ENCODE results near the gene MYH9. TPM values are rescaled to one million over a fixed set of nuclear protein-coding genes. Genes with fewer than 3 reads are reported as not detected.

Gene MYH9
- total RNA-seq, 1 experiment from 2014 or later = 788 TPM

DNA sequence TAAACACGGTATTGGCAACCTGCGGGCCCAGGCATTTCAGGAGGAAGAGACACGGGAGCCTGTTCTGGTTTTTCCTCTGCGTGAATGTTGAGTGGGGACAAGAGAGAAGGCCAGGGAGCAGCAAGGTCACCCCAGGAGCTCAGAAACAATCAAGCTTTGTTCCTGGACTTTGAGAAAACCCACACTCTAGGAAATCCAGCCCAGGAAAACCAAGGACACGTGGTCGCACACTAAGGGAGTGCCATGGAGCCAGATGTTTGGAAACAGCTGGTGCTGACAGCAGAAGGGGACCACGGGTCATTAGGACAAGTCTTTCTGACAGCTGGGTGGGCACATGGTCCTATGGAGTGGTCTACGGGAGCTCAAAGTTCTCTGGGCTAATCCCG is 44.1 kb downstream of the MYH9 start:
- TF ChIP-seq TCF7L2 (IDR thresholded peaks at IDR 0.05; ENCODE audit: low read depth, low read length) (no peak), REST (IDR thresholded peaks at IDR 0.05; ENCODE audit: insufficient read depth in 1 of 2, low read depth in 2 of 2, low read length in 1 of 2) (no peak), SIN3A (IDR thresholded peaks at IDR 0.05; ENCODE audit: borderline replicate concordance, insufficient read depth, low read depth, low read length) (no peak), POLR2AphosphoS5 (IDR thresholded peaks at IDR 0.05; ENCODE audit: low read depth, low read length) (no peak)
- TF ChIP-seq, protein P1, sequence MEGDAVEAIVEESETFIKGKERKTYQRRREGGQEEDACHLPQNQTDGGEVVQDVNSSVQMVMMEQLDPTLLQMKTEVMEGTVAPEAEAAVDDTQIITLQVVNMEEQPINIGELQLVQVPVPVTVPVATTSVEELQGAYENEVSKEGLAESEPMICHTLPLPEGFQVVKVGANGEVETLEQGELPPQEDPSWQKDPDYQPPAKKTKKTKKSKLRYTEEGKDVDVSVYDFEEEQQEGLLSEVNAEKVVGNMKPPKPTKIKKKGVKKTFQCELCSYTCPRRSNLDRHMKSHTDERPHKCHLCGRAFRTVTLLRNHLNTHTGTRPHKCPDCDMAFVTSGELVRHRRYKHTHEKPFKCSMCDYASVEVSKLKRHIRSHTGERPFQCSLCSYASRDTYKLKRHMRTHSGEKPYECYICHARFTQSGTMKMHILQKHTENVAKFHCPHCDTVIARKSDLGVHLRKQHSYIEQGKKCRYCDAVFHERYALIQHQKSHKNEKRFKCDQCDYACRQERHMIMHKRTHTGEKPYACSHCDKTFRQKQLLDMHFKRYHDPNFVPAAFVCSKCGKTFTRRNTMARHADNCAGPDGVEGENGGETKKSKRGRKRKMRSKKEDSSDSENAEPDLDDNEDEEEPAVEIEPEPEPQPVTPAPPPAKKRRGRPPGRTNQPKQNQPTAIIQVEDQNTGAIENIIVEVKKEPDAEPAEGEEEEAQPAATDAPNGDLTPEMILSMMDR (IDR thresholded peaks at IDR 0.05) = no peak
- Histone ChIP-seq H3K27me3 (ENCODE audit: control insufficient read depth, insufficient read depth, low read length) (no peaks in the 10 kb centered on the region), H3K9me3 (ENCODE audit: control insufficient read depth, insufficient read depth, low read depth, low read length) (no peaks in the 10 kb centered on the region), H3K4me3 (ENCODE audit: low read depth in 2 of 2, low read length in 2 of 2) (no peak overlapping the region), H3K36me3 (ENCODE audit: control insufficient read depth, insufficient read depth, low read length) (peaks cover 14% of the 10 kb centered on the region), H3K27ac (ENCODE audit: low read length) (peak overlapping the region; percentile 78), H3K4me1 (ENCODE audit: control insufficient read depth, insufficient read depth, low read length) (peaks cover 90% of the 10 kb centered on the region)
- no TSS peak for BruUV-seq (replicated peaks)
- CTCF ChIA-PET = no interaction called here
- intact Hi-C loops (cut with micrococcal nuclease; ENCODE audit: unreplicated experiment) = no loop called here
- POLR2A ChIA-PET = interaction anchor here (0.5 to 0.6 kb wide), 2 partner anchors 109 to 133 kb away, joined by 3 to 10 read pairs; no protein-coding TSS in a partner anchor
- no peak for DNase-seq (ENCODE audit: low read depth, low spot score)
- in situ Hi-C loops (cut with HindIII; ENCODE audit: low pct_unique_long_range_greater_than_20kb, low sequenced_read_pairs) = no loop called here
- ATAC-seq = no peak

- Histone ChIP-seq H3K4me1 (ENCODE audit: control insufficient read depth, insufficient read depth, low read length) (peaks cover 90% of the 10 kb centered on the region), H3K27ac (ENCODE audit: low read length) (peak overlapping the region; percentile 78), H3K27me3 (ENCODE audit: control insufficient read depth, insufficient read depth, low read length) (no peaks in the 10 kb centered on the region), H3K9me3 (ENCODE audit: control insufficient read depth, insufficient read depth, low read depth, low read length) (no peaks in the 10 kb centered on the region), H3K4me3 (ENCODE audit: low read depth in 2 of 2, low read length in 2 of 2) (no peak overlapping the region), H3K36me3 (ENCODE audit: control insufficient read depth, insufficient read depth, low read length) (peaks cover 14% of the 10 kb centered on the region)
- no TSS peak for BruUV-seq (replicated peaks)
- intact Hi-C loops (cut with micrococcal nuclease; ENCODE audit: unreplicated experiment) (no loop called here), in situ Hi-C loops (cut with HindIII; ENCODE audit: low pct_unique_long_range_greater_than_20kb, low sequenced_read_pairs) (no loop called here)
- POLR2A ChIA-PET = interaction anchor here (0.5 to 0.6 kb wide), 2 partner anchors 110 to 133 kb away, joined by 3 to 10 read pairs; no protein-coding TSS in a partner anchor
- TF ChIP-seq SIN3A (IDR thresholded peaks at IDR 0.05; ENCODE audit: borderline replicate concordance, insufficient read depth, low read depth, low read length) (no peak), TCF7L2 (IDR thresholded peaks at IDR 0.05; ENCODE audit: low read depth, low read length) (no peak)
- no peak for DNase-seq (ENCODE audit: low read depth, low spot score)
- ATAC-seq = no peak
- CTCF ChIA-PET = no interaction called here
These were observed 44.6 kb downstream of the MYH9 start for GRCh38 chr22:36343070-36343719.

DNA sequence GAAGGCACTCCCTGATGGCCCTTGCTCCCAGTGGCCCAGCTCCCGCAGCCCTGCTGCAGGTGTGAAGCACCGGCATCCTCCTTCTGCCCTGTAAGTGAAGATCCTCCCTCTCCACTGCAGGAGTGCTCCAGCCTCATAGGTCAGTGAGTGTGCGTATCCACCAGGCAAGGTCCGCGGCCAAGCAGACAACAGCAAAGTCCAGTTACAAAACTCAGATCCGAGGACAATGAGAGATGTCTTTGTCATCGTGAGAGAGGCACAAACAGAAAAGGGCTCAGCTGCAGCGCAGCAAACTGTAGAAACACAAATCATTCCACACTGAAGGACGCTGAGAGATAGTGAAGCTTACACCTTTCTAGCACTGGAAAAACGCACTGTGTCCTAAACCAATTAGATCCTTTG is 46.1 kb downstream of the MYH9 start:
- ChIA-PET POLR2A (no interaction called here), CTCF (no interaction called here)
- TF ChIP-seq SIN3A (IDR thresholded peaks at IDR 0.05; ENCODE audit: borderline replicate concordance, insufficient read depth, low read depth, low read length) (no peak), TCF7L2 (IDR thresholded peaks at IDR 0.05; ENCODE audit: low read depth, low read length) (no peak), REST (IDR thresholded peaks at IDR 0.05; ENCODE audit: insufficient read depth in 1 of 2, low read depth in 2 of 2, low read length in 1 of 2) (no peak), POLR2AphosphoS5 (IDR thresholded peaks at IDR 0.05; ENCODE audit: low read depth, low read length) (no peak; the same call in none of the 2 replicates)
- TF ChIP-seq, protein P1 (IDR thresholded peaks at IDR 0.05) = no peak
- H3K36me3 ChIP-seq (ENCODE audit: control insufficient read depth, insufficient read depth, low read length) = peaks cover 14% of the 10 kb centered on the region
- intact Hi-C loops (cut with micrococcal nuclease; ENCODE audit: unreplicated experiment) = no loop called here
- no peaks in the 10 kb centered on the region for H3K9me3 ChIP-seq (ENCODE audit: control insufficient read depth, insufficient read depth, low read depth, low read length)
- H3K4me3 ChIP-seq (ENCODE audit: low read depth in 2 of 2, low read length in 2 of 2) = no peak overlapping the region
- ATAC-seq = no peak
- DNase-seq (ENCODE audit: low read depth, low spot score) = no peak
- in situ Hi-C loops (cut with HindIII; ENCODE audit: low pct_unique_long_range_greater_than_20kb, low sequenced_read_pairs) = no loop called here
- H3K4me1 ChIP-seq (ENCODE audit: control insufficient read depth, insufficient read depth, low read length) = peaks cover 91% of the 10 kb centered on the region
- no TSS peak for BruUV-seq (replicated peaks)
- no peaks in the 10 kb centered on the region for H3K27me3 ChIP-seq (ENCODE audit: control insufficient read depth, insufficient read depth, low read length)
- peak overlapping the region; percentile 78 for H3K27ac ChIP-seq (ENCODE audit: low read length)

All from Panc1 (cell line).